AG04449 (cell line): ENCODE measurements around the gene RNGTT.
"Not testable (repeated sequence)": the region's sequence is repeated elsewhere in the genome, so short reads cannot be mapped to it uniquely, and the experiment has no call there.

Experiments
- CTCF ChIA-PET: fragments of 350-600 bp; formaldehyde crosslinking; extraction: SDS; loops from one replicate; lab custom pipeline; 2021; ENCODE audit warnings: antibody characterized with exemption; lab: Yijun Ruan, JAX
- POLR2A ChIA-PET: fragments of 400-600, 350-600 bp; formaldehyde crosslinking; extraction: SDS; loops from one replicate; lab custom pipeline; 2020; ENCODE audit warnings: antibody characterized with exemption, inconsistent platforms; lab: Yijun Ruan, JAX
- DNase-seq: peaks from one replicate; pipeline ENCODE4 v3.0.0-alpha.2; 2010; ENCODE audit warnings: low read depth, low spot score
- H3K4me3 ChIP-seq: 2 replicates; pipeline ENCODE4 v1.5.1; 2011; ENCODE audit warnings: low read depth, mild to moderate bottlenecking, control low read depth, low read length
- TF ChIP-seq, protein P1 (sequence below): IDR thresholded peaks from one replicate; pipeline ENCODE4 v1.5.1; 2011; ENCODE audit warnings: mild to moderate bottlenecking, moderate library complexity, low read length, control low read depth, inconsistent platforms; ENCODE audit not compliant: insufficient read depth; ENCODE audit errors: missing control alignments

Gene RNGTT

DNA sequence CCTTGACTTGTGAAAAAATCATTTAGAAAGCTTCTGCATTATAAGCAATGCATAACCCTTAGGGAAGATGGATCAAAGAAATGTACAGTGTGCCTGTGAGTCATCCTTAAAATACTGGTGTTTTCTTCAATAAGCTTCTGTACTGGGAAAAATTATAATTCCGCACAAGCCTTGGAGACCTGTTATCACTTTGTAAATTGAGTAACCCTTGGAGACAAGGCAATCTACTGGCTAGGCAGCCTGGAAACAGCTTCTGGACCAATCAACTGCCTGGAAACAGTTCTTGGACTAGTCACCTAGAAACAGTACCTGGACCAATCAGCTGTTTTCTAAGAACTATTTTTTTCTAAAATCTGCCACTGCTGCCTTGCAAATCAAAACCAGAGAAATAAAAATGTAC is 25.8 kb upstream of the RNGTT start:
- ChIA-PET POLR2A (interaction anchor here (0.5 kb wide), 1 partner anchor 89 kb away, joined by 3 read pairs; no protein-coding TSS in a partner anchor), CTCF (interaction anchor here (1.1 kb wide), 1 partner anchor 254 kb away, joined by 3 read pairs; no protein-coding TSS in a partner anchor)
- TF ChIP-seq, protein P1, sequence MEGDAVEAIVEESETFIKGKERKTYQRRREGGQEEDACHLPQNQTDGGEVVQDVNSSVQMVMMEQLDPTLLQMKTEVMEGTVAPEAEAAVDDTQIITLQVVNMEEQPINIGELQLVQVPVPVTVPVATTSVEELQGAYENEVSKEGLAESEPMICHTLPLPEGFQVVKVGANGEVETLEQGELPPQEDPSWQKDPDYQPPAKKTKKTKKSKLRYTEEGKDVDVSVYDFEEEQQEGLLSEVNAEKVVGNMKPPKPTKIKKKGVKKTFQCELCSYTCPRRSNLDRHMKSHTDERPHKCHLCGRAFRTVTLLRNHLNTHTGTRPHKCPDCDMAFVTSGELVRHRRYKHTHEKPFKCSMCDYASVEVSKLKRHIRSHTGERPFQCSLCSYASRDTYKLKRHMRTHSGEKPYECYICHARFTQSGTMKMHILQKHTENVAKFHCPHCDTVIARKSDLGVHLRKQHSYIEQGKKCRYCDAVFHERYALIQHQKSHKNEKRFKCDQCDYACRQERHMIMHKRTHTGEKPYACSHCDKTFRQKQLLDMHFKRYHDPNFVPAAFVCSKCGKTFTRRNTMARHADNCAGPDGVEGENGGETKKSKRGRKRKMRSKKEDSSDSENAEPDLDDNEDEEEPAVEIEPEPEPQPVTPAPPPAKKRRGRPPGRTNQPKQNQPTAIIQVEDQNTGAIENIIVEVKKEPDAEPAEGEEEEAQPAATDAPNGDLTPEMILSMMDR: no peak
- H3K4me3 ChIP-seq: no peak overlapping the region
- DNase-seq: no peak

DNA sequence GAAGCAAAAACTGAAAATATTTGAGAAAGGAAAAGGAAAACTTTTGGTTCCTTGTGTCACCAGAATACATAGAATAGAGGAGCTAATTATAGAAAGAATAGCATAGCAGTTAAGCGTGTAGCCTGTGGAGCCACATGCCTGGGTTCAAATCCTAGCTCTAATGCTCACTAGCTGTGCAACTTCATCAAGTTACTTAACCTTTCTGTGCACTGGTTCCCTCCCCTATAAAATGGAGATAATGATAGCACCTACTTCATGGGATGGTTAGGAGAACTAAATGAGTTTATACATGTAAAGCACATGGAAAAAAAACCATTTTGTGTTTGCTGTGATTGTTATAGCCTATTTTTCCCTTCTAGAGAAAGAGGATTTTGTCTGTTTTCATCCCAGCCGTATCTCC is 24.5 kb upstream of the RNGTT start:
- no peak overlapping the region for H3K4me3 ChIP-seq
- DNase-seq: no peak
- ChIA-PET CTCF (interaction anchor here (1.2 kb wide), 1 partner anchor 8 kb away, joined by 3 read pairs; no protein-coding TSS in a partner anchor), POLR2A (no interaction called here)
- TF ChIP-seq, protein P1: no peak

DNA sequence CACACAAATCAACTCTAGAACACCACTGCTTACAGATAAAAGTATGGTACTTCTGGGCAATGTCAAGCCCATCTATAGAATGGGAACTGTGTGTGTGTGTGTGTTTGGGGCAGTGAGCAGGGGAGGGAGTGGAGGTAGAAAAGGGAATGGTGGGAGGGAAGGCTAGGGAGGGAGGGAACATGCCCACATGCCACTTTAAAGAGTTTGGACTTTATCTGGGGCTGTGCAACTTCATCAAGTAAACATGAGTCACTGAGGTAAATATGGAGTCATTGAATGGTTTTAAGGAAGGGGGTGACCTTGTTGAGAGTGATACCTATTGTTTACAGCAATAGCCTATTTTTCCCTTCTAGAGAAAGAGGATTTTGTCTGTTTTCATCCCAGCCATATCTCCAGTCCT is 22.5 kb upstream of the RNGTT start:
- H3K4me3 ChIP-seq: no peak overlapping the region
- TF ChIP-seq, protein P1: no peak
- DNase-seq: no peak
- ChIA-PET POLR2A (no interaction called here), CTCF (interaction anchor here (6.0 kb wide), 1 partner anchor 258 kb away, joined by 162 read pairs; no protein-coding TSS in a partner anchor)

DNA sequence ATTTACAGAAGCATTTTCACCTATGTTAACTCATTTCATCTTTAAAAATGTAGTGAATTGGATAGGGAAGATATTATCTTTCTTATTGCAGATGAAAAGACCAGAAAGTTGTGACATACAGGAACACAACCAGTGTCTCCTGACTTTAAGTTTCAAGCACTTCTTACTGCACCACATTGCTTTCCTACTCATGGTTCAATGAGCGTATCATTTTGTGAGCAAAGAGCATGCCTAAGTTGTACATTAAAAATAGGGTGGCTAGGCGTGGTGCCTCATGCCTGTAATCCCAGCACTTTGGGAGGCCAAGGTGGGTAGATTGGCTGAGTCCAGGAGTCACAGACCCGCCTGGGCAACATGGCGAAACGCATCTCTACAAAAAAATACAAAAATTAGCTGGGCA is 21.2 kb upstream of the RNGTT start:
- H3K4me3 ChIP-seq: no peak overlapping the region
- CTCF ChIA-PET: interaction anchor here (0.8 to 6.0 kb wide), 13 partner anchors 10 to 381 kb away, joined by 3 to 162 read pairs (median 5); no protein-coding TSS in a partner anchor
- POLR2A ChIA-PET: no interaction called here
- DNase-seq: no peak
- TF ChIP-seq, protein P1: no peak

DNA sequence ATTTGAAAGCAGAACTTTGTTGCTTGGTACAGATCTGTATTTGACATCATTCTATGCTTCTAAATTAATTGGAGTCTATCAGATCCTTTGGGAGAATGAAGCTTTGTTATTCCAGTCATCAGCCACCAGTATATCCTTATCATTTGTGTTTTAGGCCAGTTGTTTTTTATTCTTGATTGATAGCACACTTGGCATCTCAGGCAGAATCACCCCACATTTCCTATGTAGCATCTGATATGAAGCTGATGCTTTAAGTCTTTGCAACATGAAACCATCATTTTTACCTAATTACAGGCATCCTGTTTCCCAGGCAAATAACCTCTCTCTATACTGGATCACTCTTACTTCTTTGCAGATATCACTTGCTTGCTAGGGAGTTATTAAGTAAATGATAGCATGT is 20.7 kb upstream of the RNGTT start:
- ChIA-PET POLR2A (interaction anchor here (0.6 kb wide), 1 partner anchor 304 kb away, joined by 3 read pairs; no protein-coding TSS in a partner anchor), CTCF (interaction anchor here (0.8 to 6.0 kb wide), 25 partner anchors 10 to 388 kb away, joined by 3 to 162 read pairs (median 6); partner anchors contain the start of gene SRSF12)
- no peak for DNase-seq
- TF ChIP-seq, protein P1: no peak
- H3K4me3 ChIP-seq: no peak overlapping the region

DNA sequence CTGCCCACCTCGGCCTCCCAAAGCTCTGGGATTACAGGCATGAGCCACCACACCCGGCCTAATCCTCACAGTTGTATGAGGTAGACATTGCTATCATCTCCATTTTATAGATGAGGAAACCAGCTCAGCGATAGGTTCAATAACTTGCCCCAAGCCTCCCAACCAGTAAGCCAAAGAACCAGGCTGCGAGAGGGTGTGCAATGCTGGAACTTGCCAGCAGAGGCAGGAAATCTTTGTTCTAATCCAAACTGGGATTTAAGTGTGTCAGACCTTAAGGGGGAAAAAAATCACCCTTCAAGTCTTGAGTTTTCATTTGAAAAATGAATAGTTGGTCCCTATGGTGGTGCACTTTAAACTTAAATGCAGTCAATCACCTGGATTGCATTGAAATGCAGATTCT is 20.1 kb upstream of the RNGTT start:
- ChIA-PET POLR2A (interaction anchor here (0.6 kb wide), 1 partner anchor 305 kb away, joined by 3 read pairs; no protein-coding TSS in a partner anchor), CTCF (interaction anchor here (0.5 to 6.0 kb wide), 42 partner anchors 9 to 388 kb away, joined by 3 to 162 read pairs (median 5); partner anchors contain the start of genes PM20D2 and SRSF12)
- H3K4me3 ChIP-seq: no peak overlapping the region
- no peak for DNase-seq
- TF ChIP-seq, protein P1: peak; percentile 50

DNA sequence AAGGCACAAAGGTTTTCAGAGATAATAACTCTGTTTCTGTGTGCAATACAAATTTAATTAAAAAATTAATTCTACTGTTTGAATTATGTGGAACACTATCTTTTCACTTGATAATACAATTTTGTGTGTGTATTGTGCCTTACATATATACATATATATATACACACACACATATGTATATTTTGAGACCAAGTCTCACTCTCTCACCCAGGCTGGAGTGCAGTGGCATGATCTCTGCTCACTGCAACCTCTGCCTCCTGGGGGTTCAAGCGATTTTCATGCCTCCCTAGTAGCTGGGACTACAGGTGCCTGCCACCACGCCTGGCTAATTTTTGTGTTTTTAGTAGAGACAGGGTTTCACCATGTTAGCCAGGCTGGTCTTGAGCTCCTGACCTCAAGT is 19.7 kb upstream of the RNGTT start:
- H3K4me3 ChIP-seq, DNase-seq, POLR2A ChIA-PET: not testable (repeated sequence)
- CTCF ChIA-PET: interaction anchor here (0.5 to 6.0 kb wide), 55 partner anchors 8 to 626 kb away, joined by 3 to 162 read pairs (median 5); partner anchors contain the start of genes PM20D2, PNRC1, RNGTT and SRSF12
